ENCODE measurements around the gene BTBD17.

The BTBD17 gene

GRCh38 chr17:74325376-74325742, 36.3 kb downstream of the BTBD17 start:
- Histone ChIP-seq H3K36me3 (ENCODE audit: control insufficient read depth, insufficient read depth, low read length) (no peaks in the 10 kb centered on the region), H3K4me1 (ENCODE audit: control insufficient read depth, insufficient read depth, low read length) (peaks cover 16% of the 10 kb centered on the region), H3K27me3 (ENCODE audit: control insufficient read depth, insufficient read depth, low read length, poor library complexity, severe bottlenecking) (peaks cover 49% of the 10 kb centered on the region), H3K4me3 (ENCODE audit: insufficient read depth, low read depth, low read length) (no peak overlapping the region), H3K9me3 (ENCODE audit: control insufficient read depth, low read length) (no peaks in the 10 kb centered on the region), H3K27ac (ENCODE audit: insufficient read depth, low read depth, low read length, poor library complexity, severe bottlenecking) (no peak overlapping the region)
- WGBS, 2 experiments: 62 to 67% methylated on average over 11 of the region's 11 CpGs

- no peak overlapping the region for H3K4me3 ChIP-seq (ENCODE audit: insufficient read depth, low read depth, low read length)
- 85 to 86% methylated on average over 6 of the region's 6 CpGs for WGBS, 2 experiments
- peaks cover 16% of the 10 kb centered on the region for H3K4me1 ChIP-seq (ENCODE audit: control insufficient read depth, insufficient read depth, low read length)
- no peaks in the 10 kb centered on the region for H3K36me3 ChIP-seq (ENCODE audit: control insufficient read depth, insufficient read depth, low read length)
- no peak overlapping the region for H3K27ac ChIP-seq (ENCODE audit: insufficient read depth, low read depth, low read length, poor library complexity, severe bottlenecking)
- H3K27me3 ChIP-seq (ENCODE audit: control insufficient read depth, insufficient read depth, low read length, poor library complexity, severe bottlenecking): peaks cover 49% of the 10 kb centered on the region
- no peaks in the 10 kb centered on the region for H3K9me3 ChIP-seq (ENCODE audit: control insufficient read depth, low read length)
Measured at GRCh38 chr17:74324521-74324920, 37.1 kb downstream of the BTBD17 start.

- Histone ChIP-seq H3K9me3 (ENCODE audit: control insufficient read depth, low read length) (no peaks in the 10 kb centered on the region), H3K27ac (ENCODE audit: insufficient read depth, low read depth, low read length, poor library complexity, severe bottlenecking) (no peak overlapping the region), H3K4me1 (ENCODE audit: control insufficient read depth, insufficient read depth, low read length) (no peaks in the 10 kb centered on the region), H3K36me3 (ENCODE audit: control insufficient read depth, insufficient read depth, low read length) (no peaks in the 10 kb centered on the region), H3K4me3 (ENCODE audit: insufficient read depth, low read depth, low read length) (no peak overlapping the region), H3K27me3 (ENCODE audit: control insufficient read depth, insufficient read depth, low read length, poor library complexity, severe bottlenecking) (peaks cover 8% of the 10 kb centered on the region)
- WGBS, 2 experiments: 94 to 95% methylated on average over 10 of the region's 10 CpGs
Measured at GRCh38 chr17:74318391-74318790, 43.3 kb downstream of the BTBD17 start.

GRCh38 chr17:74317071-74317470, 44.6 kb downstream of the BTBD17 start:
- H3K27me3 ChIP-seq (ENCODE audit: control insufficient read depth, insufficient read depth, low read length, poor library complexity, severe bottlenecking): peaks cover 5% of the 10 kb centered on the region
- H3K4me1 ChIP-seq (ENCODE audit: control insufficient read depth, insufficient read depth, low read length): no peaks in the 10 kb centered on the region
- no peak overlapping the region for H3K4me3 ChIP-seq (ENCODE audit: insufficient read depth, low read depth, low read length)
- 88 to 89% methylated on average over 16 of the region's 16 CpGs for WGBS, 2 experiments
- H3K27ac ChIP-seq (ENCODE audit: insufficient read depth, low read depth, low read length, poor library complexity, severe bottlenecking): no peak overlapping the region
- no peaks in the 10 kb centered on the region for H3K36me3 ChIP-seq (ENCODE audit: control insufficient read depth, insufficient read depth, low read length)
- no peaks in the 10 kb centered on the region for H3K9me3 ChIP-seq (ENCODE audit: control insufficient read depth, low read length)

- Histone ChIP-seq H3K4me1 (ENCODE audit: control insufficient read depth, insufficient read depth, low read length) (no peaks in the 10 kb centered on the region), H3K36me3 (ENCODE audit: control insufficient read depth, insufficient read depth, low read length) (no peaks in the 10 kb centered on the region), H3K9me3 (ENCODE audit: control insufficient read depth, low read length) (no peaks in the 10 kb centered on the region), H3K4me3 (ENCODE audit: insufficient read depth, low read depth, low read length) (no peak overlapping the region), H3K27ac (ENCODE audit: insufficient read depth, low read depth, low read length, poor library complexity, severe bottlenecking) (no peak overlapping the region), H3K27me3 (ENCODE audit: control insufficient read depth, insufficient read depth, low read length, poor library complexity, severe bottlenecking) (no peaks in the 10 kb centered on the region)
- WGBS, 2 experiments: 67 to 73% methylated on average over 10 of the region's 10 CpGs
Measured at GRCh38 chr17:74316220-74316619, 45.4 kb downstream of the BTBD17 start.

GRCh38 chr17:74314877-74315276, 46.8 kb downstream of the BTBD17 start:
- Histone ChIP-seq H3K27ac (ENCODE audit: insufficient read depth, low read depth, low read length, poor library complexity, severe bottlenecking) (no peak overlapping the region), H3K27me3 (ENCODE audit: control insufficient read depth, insufficient read depth, low read length, poor library complexity, severe bottlenecking) (no peaks in the 10 kb centered on the region), H3K4me1 (ENCODE audit: control insufficient read depth, insufficient read depth, low read length) (no peaks in the 10 kb centered on the region), H3K4me3 (ENCODE audit: insufficient read depth, low read depth, low read length) (no peak overlapping the region), H3K9me3 (ENCODE audit: control insufficient read depth, low read length) (no peaks in the 10 kb centered on the region), H3K36me3 (ENCODE audit: control insufficient read depth, insufficient read depth, low read length) (no peaks in the 10 kb centered on the region)
- WGBS, 2 experiments: 92 to 94% methylated on average over 15 of the region's 15 CpGs

- Histone ChIP-seq H3K9me3 (ENCODE audit: control insufficient read depth, low read length) (no peaks in the 10 kb centered on the region), H3K4me1 (ENCODE audit: control insufficient read depth, insufficient read depth, low read length) (no peaks in the 10 kb centered on the region), H3K36me3 (ENCODE audit: control insufficient read depth, insufficient read depth, low read length) (no peaks in the 10 kb centered on the region), H3K27ac (ENCODE audit: insufficient read depth, low read depth, low read length, poor library complexity, severe bottlenecking) (no peak overlapping the region), H3K4me3 (ENCODE audit: insufficient read depth, low read depth, low read length) (no peak overlapping the region), H3K27me3 (ENCODE audit: control insufficient read depth, insufficient read depth, low read length, poor library complexity, severe bottlenecking) (no peaks in the 10 kb centered on the region)
- 82 to 85% methylated on average over 11 to 12 of the region's 12 CpGs for WGBS, 2 experiments
Measured at GRCh38 chr17:74309902-74310301, 51.8 kb downstream of the BTBD17 start.

GRCh38 chr17:74307984-74308773, 53.5 kb downstream of the BTBD17 start:
- 92 to 95% methylated on average over 15 of the region's 15 CpGs for WGBS, 2 experiments
- H3K27me3 ChIP-seq (ENCODE audit: control insufficient read depth, insufficient read depth, low read length, poor library complexity, severe bottlenecking): no peaks in the 10 kb centered on the region
- H3K9me3 ChIP-seq (ENCODE audit: control insufficient read depth, low read length): no peaks in the 10 kb centered on the region

More at GRCh38 chr17:74307984-74308773, 53.5 kb downstream of the BTBD17 start:
- Histone ChIP-seq H3K36me3 (ENCODE audit: control insufficient read depth, insufficient read depth, low read length) (no peaks in the 10 kb centered on the region), H3K4me3 (ENCODE audit: insufficient read depth, low read depth, low read length) (no peak overlapping the region), H3K4me1 (ENCODE audit: control insufficient read depth, insufficient read depth, low read length) (no peaks in the 10 kb centered on the region), H3K27ac (ENCODE audit: insufficient read depth, low read depth, low read length, poor library complexity, severe bottlenecking) (no peak overlapping the region)
